ENCODE measurements around the gene ARSG. TPM values are rescaled to one million over a fixed set of nuclear protein-coding genes. Genes with fewer than 3 reads are reported as not detected.

ARSG gene
- total and polyA plus RNA-seq, 2 of the 13 experiments (the other 11 are each of a cell fraction or from before 2014, with no cell fraction given), result 3.7 to 15.2 TPM

- TF ChIP-seq, protein P1, sequence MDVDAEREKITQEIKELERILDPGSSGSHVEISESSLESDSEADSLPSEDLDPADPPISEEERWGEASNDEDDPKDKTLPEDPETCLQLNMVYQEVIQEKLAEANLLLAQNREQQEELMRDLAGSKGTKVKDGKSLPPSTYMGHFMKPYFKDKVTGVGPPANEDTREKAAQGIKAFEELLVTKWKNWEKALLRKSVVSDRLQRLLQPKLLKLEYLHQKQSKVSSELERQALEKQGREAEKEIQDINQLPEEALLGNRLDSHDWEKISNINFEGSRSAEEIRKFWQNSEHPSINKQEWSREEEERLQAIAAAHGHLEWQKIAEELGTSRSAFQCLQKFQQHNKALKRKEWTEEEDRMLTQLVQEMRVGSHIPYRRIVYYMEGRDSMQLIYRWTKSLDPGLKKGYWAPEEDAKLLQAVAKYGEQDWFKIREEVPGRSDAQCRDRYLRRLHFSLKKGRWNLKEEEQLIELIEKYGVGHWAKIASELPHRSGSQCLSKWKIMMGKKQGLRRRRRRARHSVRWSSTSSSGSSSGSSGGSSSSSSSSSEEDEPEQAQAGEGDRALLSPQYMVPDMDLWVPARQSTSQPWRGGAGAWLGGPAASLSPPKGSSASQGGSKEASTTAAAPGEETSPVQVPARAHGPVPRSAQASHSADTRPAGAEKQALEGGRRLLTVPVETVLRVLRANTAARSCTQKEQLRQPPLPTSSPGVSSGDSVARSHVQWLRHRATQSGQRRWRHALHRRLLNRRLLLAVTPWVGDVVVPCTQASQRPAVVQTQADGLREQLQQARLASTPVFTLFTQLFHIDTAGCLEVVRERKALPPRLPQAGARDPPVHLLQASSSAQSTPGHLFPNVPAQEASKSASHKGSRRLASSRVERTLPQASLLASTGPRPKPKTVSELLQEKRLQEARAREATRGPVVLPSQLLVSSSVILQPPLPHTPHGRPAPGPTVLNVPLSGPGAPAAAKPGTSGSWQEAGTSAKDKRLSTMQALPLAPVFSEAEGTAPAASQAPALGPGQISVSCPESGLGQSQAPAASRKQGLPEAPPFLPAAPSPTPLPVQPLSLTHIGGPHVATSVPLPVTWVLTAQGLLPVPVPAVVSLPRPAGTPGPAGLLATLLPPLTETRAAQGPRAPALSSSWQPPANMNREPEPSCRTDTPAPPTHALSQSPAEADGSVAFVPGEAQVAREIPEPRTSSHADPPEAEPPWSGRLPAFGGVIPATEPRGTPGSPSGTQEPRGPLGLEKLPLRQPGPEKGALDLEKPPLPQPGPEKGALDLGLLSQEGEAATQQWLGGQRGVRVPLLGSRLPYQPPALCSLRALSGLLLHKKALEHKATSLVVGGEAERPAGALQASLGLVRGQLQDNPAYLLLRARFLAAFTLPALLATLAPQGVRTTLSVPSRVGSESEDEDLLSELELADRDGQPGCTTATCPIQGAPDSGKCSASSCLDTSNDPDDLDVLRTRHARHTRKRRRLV (CRISPR knock-in tag; IDR thresholded peaks at IDR 0.05), result 0 out of 2 replicates have a peak, but pooled peaks have one; percentile 28
- TF ChIP-seq RFX3 (CRISPR knock-in tag; IDR thresholded peaks at IDR 0.05) (peak; percentile 60; the same call in 1 of the 2 replicates), HNRNPH1 (optimal IDR thresholded peaks at IDR 0.05; ENCODE audit: low read depth, low read length) (peak; percentile 16), ZNF160 (CRISPR knock-in tag; IDR thresholded peaks at IDR 0.05) (0 out of 2 replicates have a peak, but pooled peaks have one; percentile 41), RBAK (CRISPR knock-in tag; IDR thresholded peaks at IDR 0.05) (peak; percentile 19; the same call in 1 of the 2 replicates), ZNF556 (CRISPR knock-in tag; IDR thresholded peaks at IDR 0.05; ENCODE audit: borderline replicate concordance) (no peak), BRCA1 (CRISPR knock-in tag; IDR thresholded peaks at IDR 0.05) (0 out of 2 replicates have a peak, but pooled peaks have one; percentile 5), KLF13 (CRISPR knock-in tag; IDR thresholded peaks at IDR 0.05) (0 out of 2 replicates have a peak, but pooled peaks have one; percentile 19), ZBTB26 (CRISPR knock-in tag; IDR thresholded peaks at IDR 0.05; ENCODE audit: borderline replicate concordance) (0 out of 2 replicates have a peak, but pooled peaks have one; percentile 0), ZNF367 (CRISPR knock-in tag; IDR thresholded peaks at IDR 0.05; ENCODE audit: borderline replicate concordance) (peak; percentile 58; the same call in 1 of the 2 replicates), ZNF570 (CRISPR knock-in tag; IDR thresholded peaks at IDR 0.05; ENCODE audit: borderline replicate concordance) (0 out of 2 replicates have a peak, but pooled peaks have one; percentile 26), REPIN1 (CRISPR knock-in tag; IDR thresholded peaks at IDR 0.05; ENCODE audit: borderline replicate concordance, low read depth) (peak; percentile 76; the same call in 1 of the 2 replicates), THRA (CRISPR knock-in tag; IDR thresholded peaks at IDR 0.05; ENCODE audit: borderline replicate concordance) (0 out of 2 replicates have a peak, but pooled peaks have one; percentile 5), MIXL1 (CRISPR knock-in tag; IDR thresholded peaks at IDR 0.05) (no peak), KLF15 (CRISPR knock-in tag; IDR thresholded peaks at IDR 0.05; ENCODE audit: borderline replicate concordance) (0 out of 2 replicates have a peak, but pooled peaks have one; percentile 55), ZNF260 (CRISPR knock-in tag; IDR thresholded peaks at IDR 0.05; ENCODE audit: borderline replicate concordance, low read depth) (0 out of 2 replicates have a peak, but pooled peaks have one; percentile 54), GABPB1 (CRISPR knock-in tag; IDR thresholded peaks at IDR 0.05) (peak; percentile 28; the same call in 1 of the 2 replicates)
Measured at GRCh38 chr17:68248199-68248825, 43.0 kb upstream of the ARSG start (continued).
